BJ (cell line): ENCODE results near the gene VIT. TPM values are rescaled to one million over a fixed set of nuclear protein-coding genes. Genes with fewer than 3 reads are reported as not detected.

Experiments used
- CTCF ChIA-PET: fragments of 350-600 bp; formaldehyde crosslinking; extraction: SDS; loops from one replicate; lab custom pipeline; 2021; ENCODE audit warnings: antibody characterized with exemption, inconsistent platforms; lab: Yijun Ruan, JAX
- POLR2A ChIA-PET: fragments of 300-600 bp; sonication (Branson Sonifier 250); formaldehyde crosslinking; extraction: SDS; loops from one replicate; lab custom pipeline; 2021; ENCODE audit warnings: antibody characterized with exemption; lab: Charles Lee
- DNase-seq: peaks from one replicate; pipeline ENCODE4 v3.0.0-alpha.2; 2011; ENCODE audit warnings: low read depth
- H3K27me3 ChIP-seq: 2 replicates; pipeline ENCODE4 v1.6.0; 2011; ENCODE audit warnings: low read length; ENCODE audit not compliant: control insufficient read depth, insufficient read depth
- H3K36me3 ChIP-seq: 2 replicates; pipeline ENCODE4 v1.5.1; 2011; ENCODE audit warnings: low read length; ENCODE audit not compliant: control insufficient read depth, insufficient read depth
- H3K4me3 ChIP-seq: 2 replicates; pipeline ENCODE4 v1.5.1; 2011; ENCODE audit warnings: low read depth, mild to moderate bottlenecking, control low read depth, low read length
- polyA plus RNA-seq: library from polyadenylated mRNA; depleted of rRNA; stranded (reverse); fragments of >200 nt; gene quantifications from 2 replicates; pipeline ENCODE4 v1.2.3, GENCODE V29; 2011
- TF ChIP-seq, protein P1 (sequence below): IDR thresholded peaks from 2 replicates; pipeline ENCODE4 v1.5.1; 2011; ENCODE audit warnings: low read depth, mild to moderate bottlenecking, control low read depth, inconsistent platforms, low read length, moderate library complexity; ENCODE audit not compliant: insufficient read depth

VIT gene
- polyA plus RNA-seq, 1 experiment = 41.1 TPM

DNA sequence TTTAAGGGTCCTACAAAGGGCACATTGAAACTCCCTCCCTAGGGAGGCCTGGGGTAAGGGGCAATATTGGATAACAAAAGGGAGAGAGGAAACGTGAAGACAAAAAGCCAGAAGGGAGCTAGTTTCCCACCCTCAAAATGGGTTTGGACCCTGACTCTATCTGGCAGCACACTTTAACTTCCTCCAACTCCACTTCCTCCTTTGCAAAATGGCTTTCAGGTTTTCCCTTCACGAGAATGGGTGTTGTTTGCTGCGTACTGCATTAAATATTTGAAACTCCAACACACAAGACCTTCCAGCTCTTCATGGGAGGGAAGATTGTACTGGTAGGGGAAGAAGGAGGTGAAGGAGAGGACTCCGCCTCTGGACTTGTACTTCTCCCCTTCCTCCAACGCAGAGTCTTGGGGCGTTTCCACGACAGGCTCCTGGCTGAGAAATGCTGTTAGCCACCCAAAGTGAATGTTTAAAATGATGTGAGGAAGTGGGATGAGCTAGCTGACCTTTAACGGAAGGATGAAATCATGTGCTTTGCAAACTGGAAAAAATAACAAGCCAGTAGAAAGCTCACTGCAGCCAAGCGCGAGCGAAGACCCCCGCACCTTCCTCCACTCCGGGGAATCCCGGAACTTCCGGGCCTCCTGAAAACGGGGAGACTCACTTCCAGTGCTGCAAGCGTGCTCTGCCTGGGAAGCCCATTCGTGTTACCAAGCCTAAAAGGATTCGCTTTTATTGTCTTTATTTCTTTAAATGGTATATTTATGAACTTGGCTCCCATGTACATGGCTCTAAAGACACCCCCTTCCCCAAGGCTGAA, 85.6 kb downstream of the VIT start:
- no peak for DNase-seq
- ChIA-PET CTCF (interaction anchor here (0.9 to 1.5 kb wide), 5 partner anchors 9 to 134 kb away, joined by 3 to 6 read pairs (median 3); no protein-coding TSS in a partner anchor), POLR2A (interaction anchor here (0.5 to 0.6 kb wide), 2 partner anchors 221 to 417 kb away, joined by 3 read pairs; no protein-coding TSS in a partner anchor)
- Histone ChIP-seq H3K36me3 (no peaks in the 10 kb centered on the region), H3K4me3 (no peak overlapping the region), H3K27me3 (no peaks in the 10 kb centered on the region)
- TF ChIP-seq, protein P1, sequence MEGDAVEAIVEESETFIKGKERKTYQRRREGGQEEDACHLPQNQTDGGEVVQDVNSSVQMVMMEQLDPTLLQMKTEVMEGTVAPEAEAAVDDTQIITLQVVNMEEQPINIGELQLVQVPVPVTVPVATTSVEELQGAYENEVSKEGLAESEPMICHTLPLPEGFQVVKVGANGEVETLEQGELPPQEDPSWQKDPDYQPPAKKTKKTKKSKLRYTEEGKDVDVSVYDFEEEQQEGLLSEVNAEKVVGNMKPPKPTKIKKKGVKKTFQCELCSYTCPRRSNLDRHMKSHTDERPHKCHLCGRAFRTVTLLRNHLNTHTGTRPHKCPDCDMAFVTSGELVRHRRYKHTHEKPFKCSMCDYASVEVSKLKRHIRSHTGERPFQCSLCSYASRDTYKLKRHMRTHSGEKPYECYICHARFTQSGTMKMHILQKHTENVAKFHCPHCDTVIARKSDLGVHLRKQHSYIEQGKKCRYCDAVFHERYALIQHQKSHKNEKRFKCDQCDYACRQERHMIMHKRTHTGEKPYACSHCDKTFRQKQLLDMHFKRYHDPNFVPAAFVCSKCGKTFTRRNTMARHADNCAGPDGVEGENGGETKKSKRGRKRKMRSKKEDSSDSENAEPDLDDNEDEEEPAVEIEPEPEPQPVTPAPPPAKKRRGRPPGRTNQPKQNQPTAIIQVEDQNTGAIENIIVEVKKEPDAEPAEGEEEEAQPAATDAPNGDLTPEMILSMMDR = no peak

DNA sequence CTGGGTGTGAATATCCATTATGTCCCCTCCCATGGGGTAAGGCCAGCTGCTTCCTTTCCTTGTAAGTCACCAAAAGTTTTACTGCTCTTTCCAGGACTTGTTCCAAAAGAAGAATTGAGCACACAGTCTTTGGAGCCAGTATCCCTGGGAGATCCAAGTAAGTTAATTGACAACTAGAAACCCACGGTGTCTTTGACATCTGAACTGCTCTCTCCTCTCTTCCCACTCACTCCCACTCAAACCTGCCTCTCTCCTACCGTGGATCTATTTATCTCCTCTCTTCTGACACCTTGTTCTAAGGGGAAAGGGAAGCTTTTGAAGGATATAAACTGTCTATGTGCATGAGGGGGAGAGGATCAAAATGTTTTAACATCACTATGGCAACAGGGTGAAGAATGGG, 86.7 kb downstream of the VIT start:
- no peak for DNase-seq
- ChIA-PET CTCF (interaction anchor here (0.7 to 4.1 kb wide), 7 partner anchors 7 to 431 kb away, joined by 3 to 48 read pairs (median 6); no protein-coding TSS in a partner anchor), POLR2A (no interaction called here)
- H3K36me3 ChIP-seq = no peaks in the 10 kb centered on the region
- H3K4me3 ChIP-seq = no peak overlapping the region
- H3K27me3 ChIP-seq = no peaks in the 10 kb centered on the region
- TF ChIP-seq, protein P1 = no peak

DNA sequence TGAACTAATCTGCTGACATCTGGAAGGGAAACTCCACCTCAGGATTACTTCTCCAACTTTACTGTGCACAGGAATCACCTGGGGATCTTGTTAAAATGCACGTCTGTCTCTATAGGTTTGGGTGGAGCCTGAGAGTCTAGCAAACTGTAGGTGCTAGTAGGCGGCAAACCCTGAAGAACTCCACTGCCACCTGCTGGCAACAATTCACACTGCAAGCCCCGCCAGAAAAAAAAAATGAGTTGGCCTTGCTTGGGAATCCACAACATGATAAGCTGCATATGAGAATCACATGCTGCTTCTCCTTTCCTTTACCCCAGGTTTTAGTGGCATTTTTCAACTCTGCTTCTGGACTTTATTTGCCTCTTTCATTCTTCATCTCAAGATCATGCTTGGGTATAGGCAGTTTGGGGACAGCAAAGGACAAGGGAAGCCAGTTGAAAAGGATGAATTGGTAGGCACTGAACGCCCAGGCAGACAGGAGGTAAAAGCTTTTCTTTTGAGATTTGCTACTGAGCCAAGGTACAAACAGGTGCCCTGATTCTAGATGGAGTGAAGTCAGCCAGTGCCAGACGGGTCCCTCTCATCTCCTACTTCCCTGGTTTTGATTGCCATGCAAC, 88.8 kb downstream of the VIT start:
- TF ChIP-seq, protein P1 = peak; percentile 96
- DNase-seq = peak; percentile 35

DNA sequence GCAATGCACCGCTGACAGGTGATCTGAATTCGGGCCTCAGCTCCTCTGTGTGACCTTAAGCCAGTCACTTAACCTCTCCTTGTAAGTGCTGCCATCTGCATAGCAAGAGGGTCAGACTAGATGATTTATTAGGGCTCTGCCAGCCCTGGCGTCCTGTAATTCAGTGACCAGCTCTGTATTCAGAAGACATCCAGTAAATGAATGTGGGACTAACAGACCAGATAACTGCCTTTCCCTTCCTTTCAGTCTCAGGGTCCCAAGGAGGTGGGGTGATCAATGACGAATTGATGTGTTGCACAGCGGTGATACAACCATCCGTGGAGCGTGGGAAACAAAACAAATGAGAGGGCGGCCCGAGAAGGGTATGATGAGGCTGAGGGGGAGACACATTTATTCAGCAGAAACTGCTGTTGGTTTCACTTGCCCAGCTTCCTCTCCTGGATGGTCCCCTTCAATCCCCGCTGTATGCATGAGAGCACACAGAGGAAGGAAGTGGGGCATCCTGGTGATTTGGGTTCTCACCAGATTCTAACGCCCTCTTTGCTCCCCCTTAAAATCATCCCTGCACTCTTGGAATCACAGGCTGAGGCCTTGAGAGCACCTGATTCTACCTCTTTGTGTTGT, 92.8 kb downstream of the VIT start:
- ChIA-PET CTCF (interaction anchor here (1.1 to 1.5 kb wide), 2 partner anchors 10 to 94 kb away, joined by 3 to 4 read pairs; no protein-coding TSS in a partner anchor), POLR2A (no interaction called here)
- no peaks in the 10 kb centered on the region for H3K36me3 ChIP-seq
- no peaks in the 10 kb centered on the region for H3K27me3 ChIP-seq
- TF ChIP-seq, protein P1 = no peak
- no peak overlapping the region for H3K4me3 ChIP-seq
- DNase-seq = no peak

More for the DNA sequence above, 88.8 kb downstream of the VIT start:
- CTCF ChIA-PET = interaction anchor here (0.6 to 4.1 kb wide), 29 partner anchors 9 to 755 kb away, joined by 3 to 48 read pairs (median 4); partner anchors contain the start of gene VIT
- H3K36me3 ChIP-seq = no peaks in the 10 kb centered on the region
- POLR2A ChIA-PET = interaction anchor here (0.6 to 0.7 kb wide), 2 partner anchors 18 to 427 kb away, joined by 3 to 4 read pairs; no protein-coding TSS in a partner anchor
- H3K27me3 ChIP-seq = no peaks in the 10 kb centered on the region
- no peak overlapping the region for H3K4me3 ChIP-seq

DNA sequence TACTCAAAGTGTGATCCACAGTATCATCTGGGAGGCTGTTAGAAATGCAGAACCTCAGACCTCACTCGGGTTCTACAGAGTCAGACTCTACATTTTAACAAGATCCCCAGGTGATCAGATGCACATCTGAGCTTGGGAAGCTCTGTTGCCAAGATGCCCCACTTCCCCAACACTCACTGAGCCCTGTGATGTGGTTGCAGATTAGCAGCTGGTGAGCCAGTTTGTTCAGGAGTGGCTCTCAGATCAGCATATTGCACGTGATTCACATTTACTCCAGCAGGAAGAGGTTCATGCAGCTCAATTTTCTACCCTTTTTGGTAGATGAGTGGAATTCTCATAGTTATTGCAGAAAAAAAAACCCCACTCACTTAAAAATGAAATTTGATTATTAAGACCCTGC, 96.4 kb downstream of the VIT start:
- Histone ChIP-seq H3K4me3 (no peak overlapping the region), H3K36me3 (no peaks in the 10 kb centered on the region), H3K27me3 (no peaks in the 10 kb centered on the region)
- TF ChIP-seq, protein P1 = no peak
- no peak for DNase-seq
- ChIA-PET POLR2A (no interaction called here), CTCF (interaction anchor here (1.3 to 5.8 kb wide), 3 partner anchors 8 to 14 kb away, joined by 3 to 48 read pairs (median 6); no protein-coding TSS in a partner anchor)
